HUES48 (cell line): Measurements from ENCODE around the gene PDS5B.

Source experiments
- H3K27ac ChIP-seq: one replicate; pipeline ENCODE4 v1.7.0; 2013; ENCODE audit warnings: low read depth, low read length, inconsistent platforms
- H3K27me3 ChIP-seq: 2 replicates; pipeline ENCODE4 v1.6.1; 2013; ENCODE audit warnings: mild to moderate bottlenecking, low read length; ENCODE audit not compliant: control insufficient read depth, insufficient read depth
- H3K36me3 ChIP-seq: 2 replicates; pipeline ENCODE4 v1.6.1; 2013; ENCODE audit warnings: low read length; ENCODE audit not compliant: control insufficient read depth, insufficient read depth
- H3K4me1 ChIP-seq: 2 replicates; pipeline ENCODE4 v1.6.1; 2013; ENCODE audit warnings: mild to moderate bottlenecking, low read length; ENCODE audit not compliant: control insufficient read depth, insufficient read depth
- H3K4me3 ChIP-seq: 2 replicates; pipeline ENCODE4 v1.5.1; 2013; ENCODE audit warnings: mild to moderate bottlenecking, low read depth, low read length
- H3K9ac ChIP-seq: 2 replicates; pipeline ENCODE4 v1.6.1; 2013; ENCODE audit warnings: mild to moderate bottlenecking, low read depth, low read length, moderate library complexity
- H3K9me3 ChIP-seq: 2 replicates; pipeline ENCODE4 v1.6.1; 2013; ENCODE audit warnings: low read length; ENCODE audit not compliant: control insufficient read depth, insufficient read depth

Gene PDS5B

GRCh38 chr13:32624441-32624840 is 38.2 kb downstream of the PDS5B start:
- Histone ChIP-seq H3K9me3 (peaks cover 13% of the 10 kb centered on the region), H3K36me3 (no peaks in the 10 kb centered on the region), H3K27ac (no peak overlapping the region), H3K4me1 (peaks cover 8% of the 10 kb centered on the region; the same call in 1 of the 2 replicates), H3K4me3 (no peak overlapping the region), H3K9ac (no peak overlapping the region), H3K27me3 (no peaks in the 10 kb centered on the region)

- Histone ChIP-seq H3K36me3 (no peaks in the 10 kb centered on the region), H3K4me1 (peaks cover 8% of the 10 kb centered on the region; the same call in 1 of the 2 replicates), H3K9ac (no peak overlapping the region), H3K9me3 (peaks cover 3% of the 10 kb centered on the region; the same call in 1 of the 2 replicates), H3K27me3 (no peaks in the 10 kb centered on the region), H3K27ac (no peak overlapping the region), H3K4me3 (no peak overlapping the region)
Observed at GRCh38 chr13:32627793-32628192, 41.5 kb downstream of the PDS5B start.

DNA sequence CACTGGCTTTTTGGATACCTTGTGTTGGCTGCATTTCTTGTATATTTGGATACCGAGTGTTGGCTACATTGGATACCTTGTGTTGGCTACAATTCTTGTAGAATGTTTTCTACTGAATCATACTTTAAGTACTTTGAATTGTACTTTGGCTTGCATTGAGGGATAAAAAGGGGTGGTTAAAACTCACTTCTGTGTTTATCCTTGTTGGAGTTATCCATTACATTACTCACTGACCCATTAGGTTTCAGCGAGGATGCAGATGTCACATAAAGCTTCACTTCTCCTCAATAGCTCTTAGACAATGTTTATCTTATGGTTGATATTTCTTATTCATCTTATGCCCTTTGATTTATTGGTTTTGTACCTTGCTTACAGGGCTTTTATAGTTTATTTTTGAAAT is 43.1 kb downstream of the PDS5B start:
- Histone ChIP-seq H3K27ac (no peak overlapping the region), H3K4me3 (no peak overlapping the region), H3K4me1 (peaks cover 5% of the 10 kb centered on the region; the same call in 1 of the 2 replicates), H3K9ac (no peak overlapping the region), H3K9me3 (no peaks in the 10 kb centered on the region), H3K36me3 (no peaks in the 10 kb centered on the region), H3K27me3 (no peaks in the 10 kb centered on the region)

GRCh38 chr13:32629866-32630265 is 43.6 kb downstream of the PDS5B start:
- Histone ChIP-seq H3K9me3 (no peaks in the 10 kb centered on the region), H3K4me1 (peaks cover 5% of the 10 kb centered on the region; the same call in 1 of the 2 replicates)

DNA sequence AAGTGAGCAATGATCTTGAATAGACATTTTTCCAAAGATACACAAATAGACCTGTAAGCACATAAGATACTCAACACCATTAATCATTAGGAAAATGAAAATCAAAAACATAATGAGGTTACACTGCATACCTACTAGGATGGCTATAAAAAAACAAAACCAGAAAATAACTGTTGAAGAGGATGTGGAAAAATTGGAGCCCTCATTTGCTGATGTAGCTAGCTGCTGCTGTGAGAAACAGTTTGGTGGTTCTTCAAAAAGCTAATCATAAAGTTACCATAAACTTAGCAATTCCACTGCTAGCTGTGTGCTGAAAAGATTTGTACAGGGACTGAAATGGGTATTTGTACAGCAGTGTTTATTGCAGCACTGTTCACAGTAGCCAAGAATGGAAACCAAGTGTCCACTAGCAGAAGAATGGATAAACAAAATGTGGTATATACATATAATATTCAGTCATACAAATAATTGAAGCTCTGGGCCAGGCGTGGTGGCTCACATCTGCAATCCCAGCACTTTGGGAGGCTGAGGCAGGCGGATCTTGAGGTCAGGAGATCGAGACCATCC is 46.2 kb downstream of the PDS5B start:
- 0 out of 2 replicates have a peak, but pooled peaks cover under 1% of the 10 kb centered on the region for H3K4me1 ChIP-seq
- no peak overlapping the region for H3K27ac ChIP-seq
- no peaks in the 10 kb centered on the region for H3K36me3 ChIP-seq
- no peaks in the 10 kb centered on the region for H3K27me3 ChIP-seq
- no peak overlapping the region for H3K9ac ChIP-seq
- H3K4me3 ChIP-seq: no peak overlapping the region
- no peaks in the 10 kb centered on the region for H3K9me3 ChIP-seq

More at GRCh38 chr13:32629866-32630265, 43.6 kb downstream of the PDS5B start:
- H3K36me3 ChIP-seq: no peaks in the 10 kb centered on the region
- no peaks in the 10 kb centered on the region for H3K27me3 ChIP-seq
- no peak overlapping the region for H3K9ac ChIP-seq
- H3K27ac ChIP-seq: no peak overlapping the region
- H3K4me3 ChIP-seq: no peak overlapping the region

- Histone ChIP-seq H3K27me3 (no peaks in the 10 kb centered on the region), H3K9ac (no peak overlapping the region), H3K9me3 (no peaks in the 10 kb centered on the region), H3K36me3 (no peaks in the 10 kb centered on the region), H3K4me1 (peaks cover 9% of the 10 kb centered on the region; the same call in 1 of the 2 replicates), H3K27ac (no peak overlapping the region), H3K4me3 (no peak overlapping the region)
Observed at GRCh38 chr13:32636711-32637110, 50.5 kb downstream of the PDS5B start.

DNA sequence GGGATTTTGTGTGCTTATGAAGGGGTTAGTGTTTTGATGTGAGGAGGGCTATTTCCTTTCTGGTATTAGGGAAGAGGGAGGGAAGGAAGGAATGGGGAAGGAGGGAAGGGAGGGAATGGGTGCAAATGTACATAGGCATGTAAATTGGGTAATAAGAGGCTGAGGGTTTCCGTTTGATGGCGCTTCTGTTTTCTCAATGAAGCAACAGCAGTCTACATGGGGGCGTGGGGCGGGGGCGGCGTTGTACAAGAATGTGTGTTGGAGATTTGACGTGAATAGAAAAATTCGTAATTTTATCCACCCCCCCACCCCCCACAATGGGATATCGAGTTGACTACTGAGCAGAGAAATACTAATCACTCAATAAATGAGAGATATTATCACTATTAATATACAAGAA is 52.5 kb downstream of the PDS5B start:
- H3K36me3 ChIP-seq: no peaks in the 10 kb centered on the region
- H3K9me3 ChIP-seq: no peaks in the 10 kb centered on the region
- H3K9ac ChIP-seq: no peak overlapping the region
- H3K4me3 ChIP-seq: no peak overlapping the region
- H3K27ac ChIP-seq: no peak overlapping the region
- H3K27me3 ChIP-seq: no peaks in the 10 kb centered on the region
- H3K4me1 ChIP-seq: peaks cover 19% of the 10 kb centered on the region

- Histone ChIP-seq H3K9ac (no peak overlapping the region), H3K9me3 (no peaks in the 10 kb centered on the region), H3K27me3 (no peaks in the 10 kb centered on the region), H3K36me3 (no peaks in the 10 kb centered on the region), H3K4me1 (peaks cover 19% of the 10 kb centered on the region), H3K4me3 (no peak overlapping the region), H3K27ac (no peak overlapping the region)
Observed at GRCh38 chr13:32639502-32640105, 53.4 kb downstream of the PDS5B start.

DNA sequence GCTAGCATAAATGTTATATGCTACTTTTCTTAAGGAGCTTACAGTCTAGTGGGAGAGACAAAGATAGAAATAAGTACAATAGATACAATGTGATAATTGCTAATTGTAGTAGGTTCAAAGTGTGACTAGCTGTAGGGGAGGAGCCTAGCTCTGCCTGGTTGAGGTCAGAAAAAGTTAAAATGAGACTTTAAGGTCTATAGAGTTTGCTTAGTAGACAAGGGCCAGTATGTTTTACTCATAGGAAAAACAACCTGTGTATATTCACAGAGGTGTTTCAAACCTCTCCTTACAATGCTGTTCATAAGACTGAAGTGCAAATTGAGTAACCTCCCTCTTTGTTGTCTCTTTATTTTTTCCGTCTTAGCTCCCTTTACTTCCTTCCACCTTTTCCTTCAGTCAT is 56.1 kb downstream of the PDS5B start:
- Histone ChIP-seq H3K36me3 (no peaks in the 10 kb centered on the region), H3K9me3 (no peaks in the 10 kb centered on the region), H3K4me3 (no peak overlapping the region), H3K27me3 (no peaks in the 10 kb centered on the region), H3K4me1 (peaks cover 19% of the 10 kb centered on the region), H3K9ac (no peak overlapping the region), H3K27ac (no peak overlapping the region)

GRCh38 chr13:32642858-32643257 is 56.6 kb downstream of the PDS5B start:
- H3K9me3 ChIP-seq: no peaks in the 10 kb centered on the region
- H3K36me3 ChIP-seq: no peaks in the 10 kb centered on the region
- no peak overlapping the region for H3K4me3 ChIP-seq
- no peak overlapping the region for H3K27ac ChIP-seq
- H3K9ac ChIP-seq: no peak overlapping the region
- H3K4me1 ChIP-seq: peaks cover 19% of the 10 kb centered on the region
- H3K27me3 ChIP-seq: no peaks in the 10 kb centered on the region

DNA sequence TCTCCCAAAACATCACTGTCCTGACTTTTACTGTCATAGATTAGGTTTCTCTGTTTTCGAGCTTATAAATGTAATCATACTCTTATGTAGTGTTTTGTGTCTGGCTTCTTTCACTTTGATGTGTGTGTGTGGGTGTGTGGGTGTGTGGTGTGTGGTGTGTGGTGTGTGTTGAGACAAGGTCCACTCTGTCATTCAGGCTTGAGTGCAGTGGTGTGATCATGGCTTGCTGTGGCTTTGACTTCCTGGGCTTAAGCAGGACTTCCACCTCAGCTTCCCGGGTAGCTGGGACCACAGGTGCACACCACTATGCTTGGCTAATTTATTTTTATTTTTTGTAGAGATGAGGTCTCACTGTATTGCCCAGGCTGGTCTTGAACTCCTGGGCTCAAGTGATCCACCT is 59.6 kb downstream of the PDS5B start:
- peaks cover 19% of the 10 kb centered on the region for H3K4me1 ChIP-seq
- no peaks in the 10 kb centered on the region for H3K27me3 ChIP-seq
- H3K27ac ChIP-seq: no peak overlapping the region
- no peaks in the 10 kb centered on the region for H3K9me3 ChIP-seq
- no peak overlapping the region for H3K9ac ChIP-seq
- no peak overlapping the region for H3K4me3 ChIP-seq
- H3K36me3 ChIP-seq: no peaks in the 10 kb centered on the region
